ENCODE results near the gene ZBTB21. TPM values are rescaled to one million over a fixed set of nuclear protein-coding genes. Genes with fewer than 3 reads are reported as not detected.

Gene ZBTB21
- total and polyA plus RNA-seq, 9 donors = 4.1 to 41.4 (median 21.9) TPM

DNA sequence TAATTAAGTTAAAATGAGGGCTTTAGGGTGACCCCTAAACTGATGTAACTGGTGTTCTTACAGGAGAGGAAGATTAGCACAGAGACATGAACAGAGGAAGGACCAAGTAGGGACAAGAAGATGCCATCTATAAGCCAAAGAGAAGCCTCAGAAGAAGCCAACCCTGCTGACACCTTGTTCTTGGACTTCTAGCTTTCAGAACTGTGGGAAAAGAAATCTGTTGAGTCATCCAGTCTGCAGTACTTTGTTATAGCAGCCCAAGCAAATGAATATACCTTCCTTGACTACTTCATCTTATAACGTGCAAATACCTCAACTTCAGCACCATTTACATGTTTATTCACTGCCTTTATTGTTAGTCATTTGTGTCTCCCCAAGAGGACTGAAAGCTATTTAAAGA, 3.4 kb downstream of the ZBTB21 start:
- intact Hi-C loops (cut with DNase I) = loop anchor here (5.0 to 10.0 kb wide), 4 partner anchors 52 to 789 kb away; partner anchors contain the start of genes C2CD2 (in 3 of the 4) and PRDM15 (in 1 of the 4)

GRCh38 chr21:42004406-42005199, 5.6 kb downstream of the ZBTB21 start:
- Histone ChIP-seq H3K27ac (no peak overlapping the region), H3K9me3 (no peaks in the 10 kb centered on the region), H3K4me3 (no peak overlapping the region), H3K36me3 (no peaks in the 10 kb centered on the region), H3K27me3 (no peaks in the 10 kb centered on the region), H3K4me1 (ENCODE audit: insufficient read depth) (peaks cover 2% of the 10 kb centered on the region)
- TF ChIP-seq POLR2A (IDR thresholded peaks at IDR 0.05) (no peak), EP300 (IDR thresholded peaks at IDR 0.05) (no peak)
- TF ChIP-seq, protein P1, sequence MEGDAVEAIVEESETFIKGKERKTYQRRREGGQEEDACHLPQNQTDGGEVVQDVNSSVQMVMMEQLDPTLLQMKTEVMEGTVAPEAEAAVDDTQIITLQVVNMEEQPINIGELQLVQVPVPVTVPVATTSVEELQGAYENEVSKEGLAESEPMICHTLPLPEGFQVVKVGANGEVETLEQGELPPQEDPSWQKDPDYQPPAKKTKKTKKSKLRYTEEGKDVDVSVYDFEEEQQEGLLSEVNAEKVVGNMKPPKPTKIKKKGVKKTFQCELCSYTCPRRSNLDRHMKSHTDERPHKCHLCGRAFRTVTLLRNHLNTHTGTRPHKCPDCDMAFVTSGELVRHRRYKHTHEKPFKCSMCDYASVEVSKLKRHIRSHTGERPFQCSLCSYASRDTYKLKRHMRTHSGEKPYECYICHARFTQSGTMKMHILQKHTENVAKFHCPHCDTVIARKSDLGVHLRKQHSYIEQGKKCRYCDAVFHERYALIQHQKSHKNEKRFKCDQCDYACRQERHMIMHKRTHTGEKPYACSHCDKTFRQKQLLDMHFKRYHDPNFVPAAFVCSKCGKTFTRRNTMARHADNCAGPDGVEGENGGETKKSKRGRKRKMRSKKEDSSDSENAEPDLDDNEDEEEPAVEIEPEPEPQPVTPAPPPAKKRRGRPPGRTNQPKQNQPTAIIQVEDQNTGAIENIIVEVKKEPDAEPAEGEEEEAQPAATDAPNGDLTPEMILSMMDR (IDR thresholded peaks at IDR 0.05) = no peak
- 94 to 99% (median 96%) methylated on average over 5 of the region's 5 CpGs for WGBS, 3 donors
- DNase-seq = no peak
- intact Hi-C loops (cut with DNase I) = loop anchor here (5.0 to 10.0 kb wide), 4 partner anchors 50 to 787 kb away; partner anchors contain the start of genes C2CD2 (in 3 of the 4) and PRDM15 (in 1 of the 4)

More for the DNA sequence above, 3.4 kb downstream of the ZBTB21 start:
- Histone ChIP-seq H3K36me3 (no peaks in the 10 kb centered on the region), H3K9me3 (no peaks in the 10 kb centered on the region), H3K27ac (no peak overlapping the region), H3K27me3 (no peaks in the 10 kb centered on the region), H3K4me1 (ENCODE audit: insufficient read depth) (peaks cover 2% of the 10 kb centered on the region), H3K4me3 (no peak overlapping the region)
- DNase-seq = no peak
- 96 to 100% (median 100%) methylated on average over 1 of the region's 1 CpG for WGBS, 3 donors
- TF ChIP-seq POLR2A (IDR thresholded peaks at IDR 0.05) (no peak), EP300 (IDR thresholded peaks at IDR 0.05) (no peak)
- TF ChIP-seq, protein P1 (IDR thresholded peaks at IDR 0.05) = no peak

DNA sequence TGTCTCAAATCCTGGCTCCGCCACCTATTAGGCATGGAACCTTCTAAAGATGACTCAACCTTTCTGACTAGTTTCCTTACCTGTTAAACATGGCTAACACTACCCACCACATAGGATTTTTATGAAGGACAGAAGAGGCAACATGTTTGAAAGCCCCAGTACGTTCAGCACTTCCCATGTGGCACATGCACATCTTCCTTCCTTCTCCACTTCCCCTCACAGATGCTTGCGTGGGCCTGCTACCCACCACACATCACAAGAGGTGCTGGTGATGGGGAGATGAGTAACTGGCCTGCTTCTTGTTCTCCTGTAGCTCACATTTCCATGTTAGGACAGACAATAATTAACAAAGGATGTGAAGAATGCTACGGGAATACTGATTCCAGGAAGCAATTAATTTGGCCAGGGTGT, 7.1 kb downstream of the ZBTB21 start:
- no peak for TF ChIP-seq EP300 (IDR thresholded peaks at IDR 0.05)
- TF ChIP-seq, protein P1 (IDR thresholded peaks at IDR 0.05) = no peak
- TF ChIP-seq POLR2A (IDR thresholded peaks at IDR 0.05) = no peak
- H3K4me1 ChIP-seq (ENCODE audit: insufficient read depth) = no peaks in the 10 kb centered on the region
- no peaks in the 10 kb centered on the region for H3K9me3 ChIP-seq
- H3K27ac ChIP-seq = no peak overlapping the region
- DNase-seq = no peak
- intact Hi-C loops (cut with DNase I) = loop anchor here in 3 of 4 donors (2.0 to 10.0 kb wide), 2 partner anchors 28 to 48 kb away; partner anchors contain the start of gene C2CD2 (in 2 of the 3)
- no peaks in the 10 kb centered on the region for H3K36me3 ChIP-seq
- 80 to 86% (median 83%) methylated on average over 4 of the region's 4 CpGs for WGBS, 3 donors
- no peak overlapping the region for H3K4me3 ChIP-seq
- no peaks in the 10 kb centered on the region for H3K27me3 ChIP-seq

DNA sequence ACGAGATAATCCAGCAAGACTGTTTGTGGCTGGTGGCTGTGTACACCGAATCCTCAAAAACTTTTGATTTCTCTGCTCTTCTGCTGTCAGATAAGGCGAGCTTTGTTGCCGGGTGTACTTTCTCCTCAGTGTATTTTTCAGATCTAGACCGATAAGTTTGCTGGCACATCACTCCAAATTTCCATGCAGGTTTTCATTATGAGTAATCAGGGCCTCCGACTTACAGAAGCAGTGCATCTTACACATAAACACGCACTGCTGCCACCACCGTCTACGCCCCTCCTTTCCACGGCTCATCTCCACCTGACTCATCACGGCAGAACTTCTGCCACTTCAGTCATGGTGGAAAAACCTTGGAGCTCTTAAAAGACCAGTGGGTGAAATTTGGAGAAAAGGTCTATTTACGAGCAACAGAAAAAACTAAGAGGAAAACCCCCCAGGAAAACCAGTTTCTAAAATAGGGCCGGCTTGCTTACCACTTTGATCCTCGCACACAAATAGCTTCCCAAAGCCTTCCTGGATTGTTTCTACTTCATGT, 7.7 kb downstream of the ZBTB21 start:
- H3K36me3 ChIP-seq = no peaks in the 10 kb centered on the region
- no peak for DNase-seq
- no peak overlapping the region for H3K27ac ChIP-seq
- intact Hi-C loops (cut with DNase I) = loop anchor here in 3 of 4 donors (2.0 to 10.0 kb wide), 2 partner anchors 28 to 48 kb away; partner anchors contain the start of gene C2CD2 (in 2 of the 3)
- H3K4me1 ChIP-seq (ENCODE audit: insufficient read depth) = no peaks in the 10 kb centered on the region
- WGBS, 3 donors = 84 to 87% (median 84%) methylated on average over 14 of the region's 14 CpGs
- TF ChIP-seq POLR2A (IDR thresholded peaks at IDR 0.05) (no peak), EP300 (IDR thresholded peaks at IDR 0.05) (no peak)
- TF ChIP-seq, protein P1 (IDR thresholded peaks at IDR 0.05) = no peak
- H3K9me3 ChIP-seq = no peaks in the 10 kb centered on the region
- no peak overlapping the region for H3K4me3 ChIP-seq
- no peaks in the 10 kb centered on the region for H3K27me3 ChIP-seq
